HL-60 (cell line): ENCODE measurements around the gene NCBP3.

Experiments
- DNase-seq, 2 experiments: peaks; one replicate each; pipeline ENCODE4 v3.0.0-alpha.2; 2010 to 2020; ENCODE audit warnings: low read depth in 1 of 2, low spot score in 1 of 2
- H3K27ac ChIP-seq: fragments of 250-450 bp; sonication (Bioruptor Pico); replicated peaks from 2 replicates; pipeline ENCODE4 v1.5.1; 2020; ENCODE audit warnings: mild to moderate bottlenecking, moderate library complexity
- H3K27me3 ChIP-seq: fragments of 250-450 bp; sonication (Bioruptor Pico); 2 replicates; pipeline ENCODE4 v1.5.1; 2021; ENCODE audit warnings: mild to moderate bottlenecking, moderate library complexity; ENCODE audit not compliant: insufficient read depth, poor library complexity, severe bottlenecking
- H3K4me3 ChIP-seq: replicated peaks from 2 replicates; pipeline ENCODE4 v1.5.1; 2011; ENCODE audit warnings: mild to moderate bottlenecking, control low read depth, low read length; ENCODE audit not compliant: insufficient read depth
- CTCF ChIP-seq: IDR thresholded peaks from one replicate; pipeline ENCODE4 v1.5.1; 2011; ENCODE audit warnings: low read length, control low read depth, inconsistent platforms; ENCODE audit not compliant: insufficient read depth
- GABPA ChIP-seq: IDR thresholded peaks from 2 replicates; pipeline ENCODE4 v1.6.1; 2012; ENCODE audit warnings: low read depth
- POLR2AphosphoS5 ChIP-seq: IDR thresholded peaks from 2 replicates; pipeline ENCODE4 v1.6.1; 2012; ENCODE audit warnings: low read depth
- REST ChIP-seq: IDR thresholded peaks from 2 replicates; pipeline ENCODE4 v1.6.1; 2012; ENCODE audit warnings: low read depth; ENCODE audit not compliant: insufficient replicate concordance
- SPI1 ChIP-seq: IDR thresholded peaks from 2 replicates; pipeline ENCODE4 v1.6.1; 2012; ENCODE audit warnings: low read depth, mild to moderate bottlenecking, borderline replicate concordance

The NCBP3 gene

GRCh38 chr17:3759597-3760216 is 86.3 kb downstream of the NCBP3 start:
- no peaks in the 10 kb centered on the region for H3K27me3 ChIP-seq
- H3K27ac ChIP-seq, result no peak overlapping the region
- no peak for TF ChIP-seq SPI1
- no peak for TF ChIP-seq GABPA
- no peak for TF ChIP-seq POLR2AphosphoS5
- no peak for TF ChIP-seq REST
- TF ChIP-seq CTCF, result no peak
- DNase-seq, result no peak
- no peak overlapping the region for H3K4me3 ChIP-seq

DNA sequence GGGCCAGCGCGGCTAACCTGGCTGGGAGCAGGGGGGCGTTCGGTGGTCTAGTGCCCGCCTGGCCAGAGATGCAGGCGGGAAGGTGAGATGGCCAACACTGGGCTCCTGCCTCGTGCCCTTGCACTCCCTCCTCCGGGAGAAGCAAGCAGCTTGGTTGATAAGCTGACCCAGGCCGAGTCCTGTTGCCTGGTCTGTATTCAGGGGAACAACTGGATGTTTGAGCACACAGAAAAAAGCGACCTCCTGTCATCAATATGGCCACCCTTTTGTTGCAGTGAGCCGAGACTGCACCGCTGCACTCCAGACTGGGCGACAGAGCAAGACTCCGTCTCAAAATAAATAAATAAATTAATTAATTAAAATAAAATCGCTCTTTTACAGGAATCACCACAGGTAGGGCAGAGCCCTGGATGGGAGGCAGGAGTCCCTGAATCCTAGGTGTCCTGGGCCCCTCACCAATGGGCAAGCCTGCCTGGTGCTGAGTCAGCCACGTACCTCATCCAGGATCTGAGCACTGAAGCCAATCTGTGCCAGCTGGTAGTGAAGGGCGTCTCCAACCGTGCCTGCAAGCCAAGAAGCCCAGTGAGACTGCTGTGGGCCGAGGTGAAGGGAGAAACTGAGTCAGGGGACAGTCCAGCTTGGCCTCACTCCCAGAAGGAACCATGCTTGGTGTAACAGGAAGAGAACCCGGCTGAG is 90.6 kb downstream of the NCBP3 start:
- Histone ChIP-seq H3K4me3 (peak overlapping the region; percentile 4; the same call in 1 of the 2 replicates), H3K27ac (no peak overlapping the region), H3K27me3 (no peaks in the 10 kb centered on the region)
- TF ChIP-seq CTCF (no peak), SPI1 (no peak), GABPA (no peak), POLR2AphosphoS5 (no peak), REST (no peak)
- no peak for DNase-seq

DNA sequence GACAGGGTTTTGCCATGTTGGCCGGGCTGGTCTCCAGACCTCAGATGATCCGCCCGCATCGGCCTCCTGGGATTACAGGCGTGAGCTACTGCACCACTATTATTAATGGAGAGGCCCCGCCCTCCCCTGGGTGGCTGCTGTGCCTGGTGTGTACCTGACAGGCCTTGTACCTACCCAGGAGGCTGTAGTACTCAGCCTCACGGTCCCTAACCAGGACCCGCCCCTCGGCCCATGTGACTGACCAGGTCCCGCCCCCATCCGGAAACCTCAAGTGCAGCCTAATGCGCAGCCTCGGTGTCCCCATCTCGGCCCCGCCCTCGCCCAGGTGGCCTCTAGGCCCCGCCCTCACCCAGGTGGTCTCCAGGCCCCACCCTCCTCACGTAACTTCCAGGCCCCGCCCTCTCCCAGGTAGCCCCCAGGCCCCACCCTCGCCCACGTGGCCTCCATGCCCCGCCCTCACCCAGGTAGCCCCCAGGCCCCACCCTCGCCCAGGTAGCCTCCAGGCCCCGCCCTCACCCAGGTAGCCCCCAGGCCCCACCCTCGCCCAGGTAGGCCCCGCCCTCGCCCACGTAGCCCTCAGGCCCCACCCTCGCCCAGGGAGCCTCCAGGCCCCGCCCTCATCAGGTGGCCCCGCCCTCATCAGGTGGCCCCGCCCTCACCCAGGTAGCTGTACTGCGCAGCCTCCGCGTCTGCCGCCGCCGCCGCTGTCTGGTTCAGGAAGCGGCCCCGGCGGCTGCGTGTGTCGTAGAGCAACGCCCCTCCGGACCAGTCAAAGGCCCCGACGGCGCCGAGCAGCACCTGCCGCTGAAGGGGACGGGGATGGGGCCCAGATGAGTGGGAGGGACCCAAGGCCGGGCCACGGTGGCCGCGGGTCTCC is 91.3 kb downstream of the NCBP3 start:
- peak in 1 of 2 experiments; percentile 20 for DNase-seq
- TF ChIP-seq POLR2AphosphoS5 (no peak), REST (no peak), CTCF (no peak), GABPA (no peak), SPI1 (no peak)
- Histone ChIP-seq H3K27me3 (no peaks in the 10 kb centered on the region), H3K27ac (no peak overlapping the region), H3K4me3 (peak overlapping the region; percentile 4; the same call in 1 of the 2 replicates)
